Lung (tissue), 13 donors: ENCODE results near the gene DMRT2. TPM values are rescaled to one million over a fixed set of nuclear protein-coding genes. Genes with fewer than 3 reads are reported as not detected.
A peak's percentile ranks its signal among the peaks of the same experiment; 100 is the strongest.

ENCODE experiments used
- ATAC-seq: fragments of 200-7000 bp; cut with Tn5 transposase; one replicate; pipeline ENCODE4 v1.9.1; 2020; ENCODE audit warnings: moderate number of reproducible peaks; ENCODE audit not compliant: insufficient read depth, low FRiP score
- DNase-seq, 3 donors: peaks; one replicate each; pipeline ENCODE4 v3.0.0-alpha.2; 2013 to 2017
- H3K27ac ChIP-seq, 2 donors: one replicate each; pipeline ENCODE4 v1.5.1; 2013; ENCODE audit warnings: mild to moderate bottlenecking in 2 of 2, moderate library complexity in 2 of 2, control low read depth in 1 of 2, inconsistent platforms in 1 of 2, low read depth in 1 of 2, low read length in 1 of 2
- H3K27me3 ChIP-seq, 3 donors: one replicate each; pipeline ENCODE4 v1.5.1; 2013; ENCODE audit warnings: low read length in 2 of 3; ENCODE audit not compliant: control insufficient read depth in 3 of 3, insufficient read depth in 3 of 3
- H3K36me3 ChIP-seq, 4 donors: one replicate each; pipeline ENCODE4 v1.5.1; 2013; ENCODE audit warnings: low read length in 4 of 4, mild to moderate bottlenecking in 1 of 4, moderate library complexity in 1 of 4; ENCODE audit not compliant: control insufficient read depth in 4 of 4, insufficient read depth in 4 of 4
- H3K4me1 ChIP-seq, 5 donors: one replicate each; pipeline ENCODE4 v1.5.1; 2013; ENCODE audit warnings: low read length in 5 of 5, mild to moderate bottlenecking in 2 of 5, moderate library complexity in 1 of 5; ENCODE audit not compliant: control insufficient read depth in 5 of 5, insufficient read depth in 5 of 5
- H3K4me3 ChIP-seq: one replicate; pipeline ENCODE4 v1.5.1; 2013; ENCODE audit warnings: mild to moderate bottlenecking, control low read depth, moderate library complexity
- H3K9ac ChIP-seq, 2 donors: one replicate each; pipeline ENCODE4 v1.5.1; 2013; ENCODE audit warnings: low read length in 2 of 2, control low read depth in 1 of 2; ENCODE audit not compliant: insufficient read depth in 1 of 2
- H3K9me3 ChIP-seq, 4 donors: one replicate each; pipeline ENCODE4 v1.5.1; 2013; ENCODE audit warnings: low read length in 3 of 4, mild to moderate bottlenecking in 1 of 4, moderate library complexity in 1 of 4; ENCODE audit not compliant: control insufficient read depth in 4 of 4, insufficient read depth in 3 of 4
- CTCF ChIP-seq: IDR thresholded peaks from 2 replicates; pipeline ENCODE4 v1.5.1; 2012; ENCODE audit warnings: mild to moderate bottlenecking; ENCODE audit errors: control extremely low read depth, extremely low read depth
- WGBS, 2 donors: extraction: QIAGEN DNeasy Blood & Tissue Kit; methylation state at CpG; one replicate each; pipeline ENCODE4 v1.1.7; 2013; 5-methylcytosine and 5-hydroxymethylcytosine counted together
- polyA plus RNA-seq, 2 donors: library from polyadenylated mRNA; stranded (reverse); fragments of 200-250 nt; gene quantifications; one replicate each; pipeline ENCODE4 v1.2.1, GENCODE V29; 2013
- small RNA-seq: library from RNA; depleted of rRNA; stranded (forward); fragments of <200 nt; gene quantifications from one replicate; pipeline ENCODE3, GENCODE V24; 2014; ENCODE audit warnings: low replicate concordance
- total RNA-seq, 2 donors: library from RNA; depleted of rRNA in 1 of 2; stranded (reverse); fragments of >200 nt in 1 of 2; gene quantifications; one replicate each; pipeline ENCODE4 v1.2.1, GENCODE V29; 2014 to 2021
- donor health status: control.
- donor health status: control.
- donor health status: Bipolar disorder and iron deficiency.
- donor health status: healthy.
- donor health status: DM: yes; HTN: yes; CAD: no.

Gene DMRT2
- total and polyA plus RNA-seq, 4 donors, result 0.52 to 1.7 (median 0.80) TPM

DNA sequence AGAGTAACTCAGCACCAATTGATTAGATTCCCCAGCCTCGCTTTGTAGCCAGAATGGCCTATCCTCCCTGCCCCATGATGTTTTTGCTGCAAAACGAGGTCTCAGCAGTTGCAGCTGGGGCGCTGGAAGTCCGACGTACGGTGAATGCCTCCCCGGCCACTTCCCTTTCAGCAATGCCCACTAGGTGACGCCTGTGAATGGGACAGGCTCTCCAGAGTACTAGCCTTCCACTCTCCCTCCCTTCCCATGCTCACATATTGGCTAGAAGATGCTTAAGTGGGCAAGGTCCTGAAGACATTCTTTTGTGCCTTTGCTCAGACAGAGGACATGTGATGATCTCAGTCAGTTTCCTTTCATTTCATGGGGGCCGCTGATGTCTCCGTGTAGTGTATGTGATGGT lies 50.8 kb downstream of the DMRT2 start:
- no peak for ATAC-seq
- Histone ChIP-seq H3K9ac (no peak overlapping the region), H3K36me3 (no peaks in the 10 kb centered on the region), H3K9me3 (peaks cover 0 to 5% (median 2%) of the 10 kb centered on the region in 4 donors), H3K4me1 (no peaks in the 10 kb centered on the region), H3K4me3 (no peak overlapping the region), H3K27me3 (peaks cover 3 to 8% (median 4%) of the 10 kb centered on the region in 3 donors), H3K27ac (no peak overlapping the region)
- DNase-seq, result peak; percentile 73 to 79 (median 77)
- 18 to 21% methylated on average over 10 of the region's 10 CpGs for WGBS, 2 donors
- no peak for TF ChIP-seq CTCF

DNA sequence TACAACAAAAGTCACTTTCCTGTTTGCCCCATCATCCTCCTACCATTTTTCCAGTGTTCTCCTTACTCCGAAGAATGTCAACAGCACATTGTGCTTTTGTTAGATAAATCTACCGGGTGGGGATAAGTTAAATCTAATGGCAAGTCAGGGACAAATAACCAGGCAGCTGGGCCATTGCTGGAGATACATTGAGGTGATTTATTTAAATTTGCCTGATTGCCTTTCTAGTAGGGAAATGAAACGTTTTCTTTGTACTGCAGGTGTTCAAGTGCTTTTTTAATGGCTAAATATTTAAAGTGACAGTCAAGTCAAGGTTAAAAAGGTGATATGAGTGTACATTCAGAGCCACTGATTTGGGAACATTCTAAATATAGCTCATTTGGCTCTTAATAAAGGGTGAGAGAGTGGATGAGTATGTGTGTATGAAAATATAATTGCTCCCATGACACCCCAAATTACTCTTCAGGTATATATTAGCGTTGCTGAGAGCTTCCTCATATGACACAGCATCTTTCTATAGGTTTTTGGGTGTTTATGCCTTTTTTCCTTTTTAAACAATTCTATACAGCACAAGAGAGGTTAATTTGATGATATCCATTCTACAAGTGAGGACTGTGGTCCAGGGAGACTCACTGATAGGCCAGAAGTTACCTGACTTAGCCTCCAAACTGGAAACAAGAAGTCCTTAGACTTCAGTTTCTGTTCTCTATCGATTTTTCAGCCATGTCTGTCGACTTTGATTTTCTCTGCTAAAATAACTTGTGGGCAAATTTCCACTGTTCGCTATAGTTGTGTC lies 51.9 kb downstream of the DMRT2 start:
- no peaks in the 10 kb centered on the region for H3K36me3 ChIP-seq
- no peak overlapping the region for H3K27ac ChIP-seq
- H3K27me3 ChIP-seq, result peaks cover 3 to 8% (median 4%) of the 10 kb centered on the region in 3 donors
- TF ChIP-seq CTCF, result no peak
- DNase-seq, result no peak
- WGBS, 2 donors, result 62 to 69% methylated on average over 7 of the region's 7 CpGs
- peaks cover 0 to 5% (median 2%) of the 10 kb centered on the region in 4 donors for H3K9me3 ChIP-seq
- no peak overlapping the region for H3K4me3 ChIP-seq
- no peak overlapping the region for H3K9ac ChIP-seq
- no peak for ATAC-seq
- H3K4me1 ChIP-seq, result no peaks in the 10 kb centered on the region

GRCh38 chr9:1102642-1102970 lies 52.4 kb downstream of the DMRT2 start:
- 54 to 56% methylated on average over 2 of the region's 2 CpGs for WGBS, 2 donors
- Histone ChIP-seq H3K4me1 (no peaks in the 10 kb centered on the region), H3K4me3 (no peak overlapping the region), H3K27me3 (peaks cover 3 to 8% (median 4%) of the 10 kb centered on the region in 3 donors), H3K9ac (no peak overlapping the region), H3K36me3 (no peaks in the 10 kb centered on the region), H3K9me3 (peaks cover 0 to 5% (median 2%) of the 10 kb centered on the region in 4 donors), H3K27ac (no peak overlapping the region)
- no peak for DNase-seq
- no peak for ATAC-seq
- no peak for TF ChIP-seq CTCF

Small RNAs within 50 kb of the gene (small RNA-seq; reads per million reads assigned to genes)
- not detected for gene RNU6-1073P

Other genes starting within 250 kb of the DMRT2 start
- gene DMRT1, start 208.7 kb upstream of the DMRT2 start, total RNA-seq, result not detected
- gene DMRT1, start 208.7 kb upstream of the DMRT2 start, polyA plus RNA-seq, result not detected
- not detected for gene DMRT3, start 73.7 kb upstream of the DMRT2 start, total RNA-seq
- under 1 TPM; 0.13 to 0.20 TPM for gene DMRT3, start 73.7 kb upstream of the DMRT2 start, polyA plus RNA-seq